Motor neuron (in vitro differentiated cells): ENCODE results near the gene PLXDC1. TPM values are rescaled to one million over a fixed set of nuclear protein-coding genes. Genes with fewer than 3 reads are reported as not detected.

Experiments used
- ATAC-seq, 8 experiments: fragments of 200-7000 bp; cut with Tn5 transposase; replicated peaks in 6 of 8; 2 replicates each; pipeline ENCODE4 v1.8.0; 2021; ENCODE audit warnings: mild to moderate bottlenecking in 8 of 8, moderate library complexity in 8 of 8
- H3K27ac ChIP-seq, 2 donors: fragments of 250-450 bp; sonication (Bioruptor Pico); 2 replicates each; pipeline ENCODE4 v1.9.0; 2021; ENCODE audit warnings: antibody characterized with exemption in 2 of 2, mild to moderate bottlenecking in 2 of 2, moderate library complexity in 1 of 2
- H3K4me1 ChIP-seq, 2 donors: fragments of 250-450 bp; sonication (Bioruptor Pico); replicated peaks in 1 of 2; 2 replicates each; pipeline ENCODE4 v1.6.1; 2021; ENCODE audit warnings: antibody characterized with exemption in 2 of 2, mild to moderate bottlenecking in 2 of 2, moderate library complexity in 1 of 2
- H3K4me3 ChIP-seq, 5 donors: fragments of 250-450 bp; sonication (Bioruptor Pico); 2 replicates each; pipeline ENCODE4 v1.9.0; 2021; ENCODE audit warnings: antibody characterized with exemption in 5 of 5, mild to moderate bottlenecking in 5 of 5, moderate library complexity in 4 of 5
- WGBS, 10 experiments: fragments of 450-650 bp; shearing (Covaris generic); methylation state at CpG; one replicate each; pipeline ENCODE4 v1.0.0; 2022; 5-methylcytosine and 5-hydroxymethylcytosine counted together
- in situ Hi-C, 9 experiments: fragments of 400-800 bp; cut with MboI; loops; one replicate each; pipeline ENCODE4 v1.15.0; 2021; ENCODE audit warnings: low sequenced_read_pairs in 9 of 9, low pct_unique_long_range_greater_than_20kb in 2 of 9; ENCODE audit not compliant: unreplicated experiment in 9 of 9
- total RNA-seq, 8 experiments: library from RNA; unstranded; fragments of 300-600 nt; gene quantifications; 2 replicates each; pipeline versions ENCODE4 v1.2.3 to v1.2.4, GENCODE V29; 2022

The PLXDC1 gene
- total RNA-seq, 8 experiments from 2014 or later = 0.37 to 4.3 (median 0.93) TPM

DNA sequence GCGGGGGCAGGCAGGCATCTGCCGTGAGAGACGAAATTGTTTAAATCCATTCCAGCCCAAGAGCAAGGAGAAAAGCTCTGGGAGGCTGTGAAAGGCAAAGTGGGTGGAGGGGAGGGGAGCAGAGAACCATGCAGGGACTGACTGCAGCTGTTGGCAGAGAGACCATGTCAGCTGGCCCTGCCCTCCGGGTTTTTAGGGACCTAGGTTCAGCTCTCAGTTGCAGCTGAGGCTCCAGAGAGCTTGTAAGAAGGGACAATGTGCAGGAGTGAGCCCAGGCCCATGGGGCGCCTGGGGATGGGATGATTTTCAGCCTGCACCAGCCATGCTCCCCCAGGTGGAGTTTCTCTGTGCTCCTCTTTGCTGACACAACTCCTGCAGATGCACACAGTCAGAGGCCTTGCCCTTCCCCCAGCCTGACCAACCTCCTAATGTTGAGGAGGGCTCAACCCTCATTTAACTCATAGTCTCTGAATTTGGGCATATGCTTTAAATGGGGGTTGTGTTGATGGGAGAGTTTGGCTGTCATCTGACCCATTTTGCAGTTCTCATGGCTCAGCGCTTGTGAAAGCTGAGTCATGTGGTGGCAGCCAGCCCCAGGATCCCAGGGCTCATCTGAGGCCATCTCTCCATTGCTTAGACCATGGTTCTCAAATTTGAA, 70.9 kb downstream of the PLXDC1 start:
- in situ Hi-C loops = no loop called here
- peak in 6 of 8 experiments; percentile 28 to 90 (median 59) for ATAC-seq
- 0 to 92% (median 38%) methylated on average over 1 to 6 of the region's 6 CpGs; no CpG with 5 or more reads in 2 of the 10 experiments for WGBS, 10 experiments
- peaks cover 0 to 8% of the 10 kb centered on the region in 2 donors for H3K4me1 ChIP-seq
- no peak overlapping the region for H3K4me3 ChIP-seq
- H3K27ac ChIP-seq = no peak overlapping the region

DNA sequence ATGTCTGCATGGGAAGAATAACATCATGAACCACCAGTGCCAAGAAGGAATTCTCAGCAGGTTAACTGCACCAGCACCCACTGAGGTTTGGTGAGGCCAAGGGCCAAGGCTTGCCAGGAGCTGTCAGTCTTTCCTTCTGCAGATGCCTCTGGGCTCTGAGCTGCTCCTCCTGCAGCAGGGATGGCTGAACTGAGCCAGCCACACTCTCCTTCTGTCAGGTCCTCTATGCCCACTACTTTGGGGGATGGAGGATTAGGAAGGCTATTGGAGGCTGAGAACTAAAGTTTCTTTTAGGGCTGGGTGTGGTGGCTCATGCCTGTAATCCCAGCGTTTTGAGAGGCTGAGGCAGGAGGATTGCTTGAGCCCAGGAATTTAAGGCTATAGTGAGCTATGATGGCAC, 71.6 kb downstream of the PLXDC1 start:
- Histone ChIP-seq H3K4me1 (peaks cover 0 to 8% of the 10 kb centered on the region in 2 donors), H3K27ac (no peak overlapping the region), H3K4me3 (no peak overlapping the region)
- WGBS, 10 experiments = 0 to 83% (median 33%) methylated on average over 1 of the region's 1 CpG; no CpG with 5 or more reads in 5 of the 10 experiments
- in situ Hi-C loops = no loop called here
- ATAC-seq = no peak

DNA sequence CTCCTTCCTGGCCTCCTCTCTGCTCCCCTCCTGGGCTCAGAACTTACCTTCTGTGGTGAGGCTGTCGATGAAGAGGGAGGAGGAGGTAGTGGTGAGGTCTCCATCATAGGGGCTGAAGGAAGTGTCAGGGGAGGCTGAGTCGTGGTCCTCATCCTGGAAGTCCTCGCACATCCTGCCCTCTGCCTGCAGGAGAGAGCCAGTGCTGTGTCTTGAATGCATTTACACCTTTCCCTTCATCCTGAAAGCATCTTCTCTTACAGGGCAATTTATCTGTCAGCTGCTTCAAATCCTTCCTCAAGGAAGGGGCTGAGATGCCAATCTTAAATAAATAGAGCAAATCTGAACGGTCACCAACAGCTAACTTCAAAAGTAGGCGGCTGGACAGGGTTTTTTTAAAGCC, 73.6 kb downstream of the PLXDC1 start:
- H3K27ac ChIP-seq = no peak overlapping the region
- peak in 3 of 8 experiments; percentile 45 to 57 (median 46) for ATAC-seq
- WGBS, 10 experiments = 0 to 100% (median 66%) methylated on average over 1 to 3 of the region's 5 CpGs; no CpG with 5 or more reads in 3 of the 10 experiments
- in situ Hi-C loops = no loop called here
- no peak overlapping the region for H3K4me3 ChIP-seq
- H3K4me1 ChIP-seq = peaks cover 0 to 5% of the 10 kb centered on the region in 2 donors

DNA sequence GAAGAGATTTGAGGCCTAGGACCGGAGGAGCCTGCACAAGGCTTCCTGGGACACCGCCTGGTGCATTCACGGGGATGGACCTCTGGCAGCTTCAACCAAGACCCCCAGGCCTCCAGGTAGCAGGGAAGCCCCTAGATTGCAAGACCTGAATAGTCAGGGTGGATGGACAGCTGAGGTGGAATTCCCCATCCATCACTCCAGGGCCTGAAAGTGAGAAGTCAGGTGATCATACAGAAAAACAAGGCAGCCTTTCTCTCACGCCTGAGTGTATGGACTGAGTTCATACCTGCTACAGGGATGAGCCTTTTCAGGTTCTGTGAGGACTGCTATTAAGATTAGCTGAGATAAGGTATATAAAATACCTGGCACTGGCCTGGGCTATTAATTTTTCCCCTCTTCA, 74.2 kb downstream of the PLXDC1 start:
- WGBS, 10 experiments = 80 to 93% (median 89%) methylated on average over 1 to 3 of the region's 4 CpGs; no CpG with 5 or more reads in 6 of the 10 experiments
- ATAC-seq = no peak
- no peak overlapping the region for H3K4me3 ChIP-seq
- no peak overlapping the region for H3K27ac ChIP-seq
- peaks cover 0 to 5% of the 10 kb centered on the region in 2 donors for H3K4me1 ChIP-seq
- in situ Hi-C loops = no loop called here

DNA sequence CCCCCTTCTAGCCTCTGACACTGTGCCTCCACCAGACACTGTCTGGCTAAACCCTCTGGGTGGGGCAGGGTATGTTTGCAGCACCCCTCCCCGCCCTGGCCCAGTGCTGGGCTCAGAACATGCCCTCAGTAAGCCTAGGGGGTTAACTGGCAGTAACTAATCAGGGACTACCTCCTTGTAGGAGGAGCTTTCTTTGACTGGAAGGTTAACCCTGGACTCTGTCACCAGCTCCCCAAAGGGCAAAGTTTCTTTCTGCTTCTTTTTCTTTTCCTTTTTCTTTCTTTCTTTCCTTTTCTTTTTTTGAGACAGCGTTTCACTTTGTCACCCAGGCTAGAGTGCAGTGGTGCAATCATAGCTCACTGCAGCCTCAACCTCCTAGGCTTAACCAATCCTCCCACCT, 76.8 kb downstream of the PLXDC1 start:
- no peak overlapping the region for H3K4me3 ChIP-seq
- ATAC-seq = no peak
- no peak overlapping the region for H3K27ac ChIP-seq
- H3K4me1 ChIP-seq = no peaks in the 10 kb centered on the region
- WGBS, 10 experiments = 71 to 100% (median 83%) methylated on average over 1 to 2 of the region's 2 CpGs; no CpG with 5 or more reads in 4 of the 10 experiments
- in situ Hi-C loops = no loop called here

DNA sequence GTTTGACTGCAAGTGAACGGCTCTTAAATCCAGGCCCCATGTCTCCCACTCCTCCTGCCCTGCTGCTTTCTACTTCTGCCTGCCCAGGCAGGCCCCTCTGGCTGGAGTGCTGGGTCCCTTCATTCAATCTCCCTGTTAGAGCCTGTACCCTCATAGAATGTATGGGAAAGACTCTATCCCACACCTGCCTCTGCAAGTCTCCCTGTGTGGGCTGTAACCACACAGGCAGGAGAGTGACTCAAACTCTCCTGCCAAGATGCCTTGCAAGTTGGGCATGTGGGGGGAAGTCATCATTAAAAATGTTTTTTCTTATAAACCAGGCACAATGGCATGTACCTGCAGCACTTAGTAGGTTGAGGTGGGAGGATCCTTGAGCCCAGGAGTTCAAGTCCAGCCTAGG, 77.5 kb downstream of the PLXDC1 start:
- no peak for ATAC-seq
- WGBS, 10 experiments = 20 to 60% (median 40%) methylated on average over 1 of the region's 1 CpG; no CpG with 5 or more reads in 7 of the 10 experiments
- no peak overlapping the region for H3K4me3 ChIP-seq
- no peaks in the 10 kb centered on the region for H3K4me1 ChIP-seq
- in situ Hi-C loops = no loop called here
- no peak overlapping the region for H3K27ac ChIP-seq

DNA sequence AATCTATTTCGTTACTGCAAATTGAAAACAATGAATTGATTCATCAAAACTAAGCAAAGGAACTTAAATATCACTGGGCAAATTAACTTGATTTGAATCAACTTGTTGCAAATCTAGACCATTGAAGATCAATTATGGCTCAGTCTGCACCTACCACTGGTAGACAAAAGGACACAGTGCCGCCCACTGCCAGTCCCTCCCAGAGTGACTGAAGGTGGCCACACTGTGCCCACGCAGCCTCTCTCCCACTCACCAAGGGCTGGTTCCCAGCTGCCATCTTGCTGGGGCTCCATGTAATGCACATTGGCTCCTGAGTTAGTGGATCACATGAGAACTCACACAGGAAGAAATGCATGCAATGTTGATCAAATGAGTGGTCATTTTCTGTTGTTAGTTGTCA, 78.1 kb downstream of the PLXDC1 start:
- 74 to 100% (median 96%) methylated on average over 1 to 3 of the region's 3 CpGs; no CpG with 5 or more reads in 5 of the 10 experiments for WGBS, 10 experiments
- no peak overlapping the region for H3K4me3 ChIP-seq
- no peak for ATAC-seq
- no peak overlapping the region for H3K27ac ChIP-seq
- no peaks in the 10 kb centered on the region for H3K4me1 ChIP-seq
- in situ Hi-C loops = no loop called here

DNA sequence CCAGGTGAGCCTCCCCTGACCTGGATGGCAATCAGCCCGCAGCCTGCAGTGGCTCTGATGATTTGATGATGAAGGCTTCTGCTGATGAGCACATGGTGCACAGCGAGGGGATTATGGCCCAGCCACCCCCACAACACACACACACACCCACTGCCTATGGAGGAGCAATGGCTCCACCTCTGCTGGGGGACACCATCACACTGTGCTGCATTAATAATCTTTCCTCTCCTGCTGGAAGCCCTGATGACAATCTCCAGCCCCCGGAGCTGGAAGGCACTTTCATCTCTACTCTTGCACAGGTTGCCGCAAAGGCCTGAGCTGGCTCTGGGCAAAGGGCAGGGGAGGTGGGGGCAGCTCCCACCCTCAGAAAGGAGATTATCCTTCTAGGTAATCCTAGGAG, 79.9 kb downstream of the PLXDC1 start:
- peaks cover 0 to 2% of the 10 kb centered on the region in 2 donors for H3K4me1 ChIP-seq
- no peak overlapping the region for H3K27ac ChIP-seq
- 0 to 67% (median 55%) methylated on average over 2 of the region's 4 CpGs; no CpG with 5 or more reads in 6 of the 10 experiments for WGBS, 10 experiments
- no peak for ATAC-seq
- H3K4me3 ChIP-seq = no peak overlapping the region
- in situ Hi-C loops = no loop called here

DNA sequence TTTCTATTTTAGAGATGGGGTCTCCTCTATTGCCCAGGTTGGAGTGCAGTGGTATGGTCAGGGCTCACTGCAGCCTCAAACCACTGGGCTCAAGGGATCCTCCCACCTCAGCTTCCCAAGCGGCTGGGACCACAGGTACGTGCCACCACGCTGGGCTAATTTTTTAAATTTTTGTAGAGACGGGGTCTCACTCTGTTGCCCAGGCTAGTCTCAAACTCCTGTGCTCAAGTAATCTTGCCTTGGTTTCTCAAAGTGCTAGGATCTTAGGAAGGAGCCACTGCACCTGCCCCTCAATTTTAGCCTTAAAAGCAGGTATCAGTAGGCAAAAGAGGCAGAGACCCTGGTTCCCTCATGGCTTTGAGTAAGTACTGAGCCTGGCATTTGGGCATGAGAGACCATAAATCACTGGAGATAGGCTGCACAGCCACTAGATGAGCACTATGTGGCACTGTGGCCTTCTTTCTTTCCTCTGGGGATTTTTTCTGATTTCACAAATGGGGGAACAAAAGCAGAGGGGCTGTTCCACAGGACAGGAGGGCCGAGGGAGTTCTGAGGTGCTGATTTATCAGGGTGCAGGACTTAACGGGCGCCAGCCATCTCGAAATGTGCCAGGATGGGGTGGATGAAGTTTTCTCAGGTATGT, 82.2 kb downstream of the PLXDC1 start:
- H3K27ac ChIP-seq = no peak overlapping the region
- ATAC-seq = peak in 6 of 8 experiments; percentile 32 to 80 (median 62)
- in situ Hi-C loops = no loop called here
- WGBS, 10 experiments = 0 to 80% (median 59%) methylated on average over 1 to 7 of the region's 8 CpGs; no CpG with 5 or more reads in 3 of the 10 experiments
- H3K4me3 ChIP-seq = no peak overlapping the region
- H3K4me1 ChIP-seq = peaks cover 0 to 2% of the 10 kb centered on the region in 2 donors

DNA sequence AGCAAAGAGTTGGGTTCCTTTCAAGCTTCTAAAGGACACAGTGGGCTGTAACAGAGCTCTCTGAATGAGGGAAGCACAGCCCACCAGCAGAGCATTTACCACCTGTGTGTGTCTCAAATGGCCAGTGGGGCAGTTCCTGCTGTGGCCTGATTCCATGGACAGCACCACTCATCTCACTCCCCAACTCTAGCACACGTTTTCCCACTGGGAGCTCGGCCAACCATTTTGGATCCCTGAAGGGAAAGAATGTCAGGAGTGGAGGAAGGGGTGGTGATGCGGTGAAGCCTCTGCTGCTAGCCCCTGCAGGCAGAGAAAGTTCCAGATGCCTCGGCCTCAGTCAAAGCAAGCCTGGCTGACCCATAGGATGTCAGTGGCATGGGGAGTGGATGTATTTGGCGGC, 86.6 kb downstream of the PLXDC1 start:
- ATAC-seq = no peak
- Histone ChIP-seq H3K4me1 (peaks cover 0 to 12% of the 10 kb centered on the region in 2 donors), H3K4me3 (no peak overlapping the region), H3K27ac (no peak overlapping the region)
- WGBS, 10 experiments = 20 to 100% (median 80%) methylated on average over 1 to 3 of the region's 5 CpGs; no CpG with 5 or more reads in 3 of the 10 experiments
- in situ Hi-C loops = no loop called here

DNA sequence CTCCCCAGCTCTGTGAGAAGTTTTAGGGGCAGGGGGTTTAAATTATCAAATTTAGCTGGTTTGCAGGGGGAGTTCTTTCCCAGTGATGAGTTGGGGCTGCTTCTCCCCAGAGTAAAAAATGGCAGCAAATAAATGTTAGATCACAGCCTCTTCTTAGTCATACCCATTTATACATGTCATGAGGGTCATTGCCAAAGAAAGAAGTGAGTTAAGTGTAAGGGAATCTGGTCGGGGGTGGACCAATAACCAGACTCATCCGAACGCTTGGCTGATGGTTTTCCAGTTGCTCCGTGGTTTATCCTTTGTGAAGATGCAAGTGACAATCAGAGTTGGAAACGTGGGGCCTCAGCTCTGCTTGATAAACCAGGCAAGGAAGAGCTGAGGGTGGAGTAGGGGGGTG, 87.1 kb downstream of the PLXDC1 start:
- peaks cover 0 to 12% of the 10 kb centered on the region in 2 donors for H3K4me1 ChIP-seq
- ATAC-seq = peak in 1 of 8 experiments; percentile 82
- 0 to 74% (median 55%) methylated on average over 1 to 5 of the region's 5 CpGs; no CpG with 5 or more reads in 6 of the 10 experiments for WGBS, 10 experiments

DNA sequence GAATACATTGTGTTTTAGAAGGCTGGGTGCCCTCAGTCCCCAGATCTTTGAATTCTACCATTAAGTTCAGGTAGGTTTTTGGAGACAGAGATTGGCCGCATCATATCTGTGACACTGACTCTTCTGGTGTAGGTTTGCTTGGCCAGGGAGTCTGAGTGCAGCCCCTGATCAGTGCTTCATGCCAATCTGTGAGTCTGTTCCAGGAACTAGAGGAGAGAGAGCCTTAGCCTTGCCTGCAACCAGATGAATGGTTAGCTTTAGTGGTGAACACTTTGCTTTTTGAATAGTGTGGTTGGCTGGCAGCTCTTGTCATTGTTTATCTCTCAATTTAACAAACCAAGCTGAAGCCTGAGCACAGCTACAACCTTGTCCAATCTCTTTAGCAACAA, 87.8 kb downstream of the PLXDC1 start:
- in situ Hi-C loops = no loop called here
- H3K4me3 ChIP-seq = no peak overlapping the region
- H3K4me1 ChIP-seq = peaks cover 0 to 12% of the 10 kb centered on the region in 2 donors
- peak in 1 of 8 experiments; percentile 18 for ATAC-seq
- no peak overlapping the region for H3K27ac ChIP-seq
- 33 to 75% methylated on average over 1 of the region's 1 CpG; no CpG with 5 or more reads in 8 of the 10 experiments for WGBS, 10 experiments

More for the DNA sequence above, 87.1 kb downstream of the PLXDC1 start:
- no peak overlapping the region for H3K4me3 ChIP-seq
- in situ Hi-C loops = no loop called here
- H3K27ac ChIP-seq = no peak overlapping the region

DNA sequence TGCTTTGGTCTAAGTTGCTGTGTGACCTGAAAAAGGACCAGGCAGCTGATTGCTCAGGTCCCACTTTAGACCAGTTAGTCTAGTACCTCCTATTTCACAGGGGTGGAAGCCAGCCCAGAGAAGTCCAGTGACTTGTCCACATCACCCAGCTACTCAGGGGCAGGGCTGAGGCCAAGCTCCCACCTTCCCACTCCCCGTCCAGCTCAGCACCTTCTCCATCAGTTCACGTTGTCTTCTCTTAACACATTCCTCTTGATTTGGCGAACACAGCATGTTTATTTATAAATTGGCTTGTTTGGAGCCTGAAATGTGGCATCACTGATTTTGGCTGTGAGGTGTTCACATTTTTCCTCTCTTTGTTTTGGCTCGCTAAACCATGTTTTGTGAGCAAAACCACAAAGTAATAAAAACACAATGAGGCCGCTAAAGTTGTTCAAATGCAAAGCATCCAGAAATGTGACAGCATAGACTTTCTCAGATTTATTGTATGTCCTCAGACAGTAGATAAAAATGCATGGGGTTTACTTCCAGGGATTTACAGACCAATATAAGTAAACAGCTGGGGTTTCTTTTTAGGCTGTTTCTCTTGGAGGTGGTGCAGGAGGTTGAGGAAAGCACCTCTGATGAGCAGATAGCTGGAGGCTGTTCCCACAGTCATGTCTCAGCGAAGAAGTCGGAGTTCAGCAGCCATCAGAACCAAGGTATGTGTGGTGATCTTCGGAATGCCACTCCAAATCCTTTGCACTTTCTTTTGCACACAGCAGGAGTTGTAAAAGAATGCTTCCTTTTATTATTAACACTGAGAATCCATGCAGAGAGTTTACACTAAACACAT, 88.4 kb downstream of the PLXDC1 start:
- Histone ChIP-seq H3K27ac (no peak overlapping the region), H3K4me3 (no peak overlapping the region), H3K4me1 (peaks cover 0 to 12% of the 10 kb centered on the region in 2 donors)
- 7 to 93% (median 54%) methylated on average over 2 to 8 of the region's 8 CpGs for WGBS, 10 experiments
- ATAC-seq = no peak
- in situ Hi-C loops = no loop called here
